Endothelial cell of umbilical vein (primary cell): ENCODE data around the gene SUOX. TPM values are rescaled to one million over a fixed set of nuclear protein-coding genes. Genes with fewer than 3 reads are reported as not detected.

Experiments
- BruUV-seq: library from RNA; stranded (reverse); fragments of 400-500 nt; replicated peaks from 2 replicates; lab custom pipeline; 2021; lab: Mats Ljungman, UMichigan
- CTCF ChIA-PET: fragments of 300-600, 350-600 bp; sonication (Branson Sonifier 250); formaldehyde crosslinking; loops from one replicate; lab custom pipeline; 2021; ENCODE audit warnings: antibody characterized with exemption, inconsistent platforms; lab: Charles Lee
- POLR2A ChIA-PET: fragments of 300-600, 350-600 bp; sonication (Branson Sonifier 250); formaldehyde crosslinking; loops from one replicate; lab custom pipeline; 2021; ENCODE audit warnings: antibody characterized with exemption, inconsistent platforms; lab: Charles Lee
- DNase-seq: peaks from one replicate; pipeline ENCODE4 v3.0.0-alpha.2; 2011; ENCODE audit warnings: low read depth, low spot score
- FAIRE-seq: peaks from 2 replicates; lab custom pipeline; 2011; peaks lifted over from hg19 to GRCh38; lab: Jason Lieb, UNC
- H2AFZ ChIP-seq: 2 replicates; pipeline ENCODE4 v1.6.0; 2012; ENCODE audit warnings: low read depth, low read length, control low read depth, inconsistent platforms
- H3K27ac ChIP-seq: 2 replicates; pipeline ENCODE4 v1.5.1; 2011; ENCODE audit warnings: low read depth, mild to moderate bottlenecking, control low read depth, low read length, moderate library complexity; ENCODE audit not compliant: insufficient read depth
- H3K27me3 ChIP-seq, 2 experiments: 2 replicates each; pipeline versions ENCODE4 v1.6.0 to v1.6.1; 2011; ENCODE audit warnings: low read length in 2 of 2, mixed read lengths in 1 of 2; ENCODE audit not compliant: control insufficient read depth in 2 of 2, insufficient read depth in 2 of 2
- H3K36me3 ChIP-seq, 2 experiments: 2 replicates in 1 of 2; 3 replicates in 1 of 2; pipeline ENCODE4 v1.5.1; 2011; ENCODE audit warnings: low read length in 2 of 2, mild to moderate bottlenecking in 1 of 2, moderate library complexity in 1 of 2; ENCODE audit not compliant: control insufficient read depth in 2 of 2, insufficient read depth in 2 of 2; ENCODE audit errors: extremely low read depth in 1 of 2
- H3K4me1 ChIP-seq: 3 replicates; pipeline ENCODE4 v1.5.1; 2011; ENCODE audit warnings: mild to moderate bottlenecking, low read length; ENCODE audit not compliant: control insufficient read depth, insufficient read depth; ENCODE audit errors: extremely low read depth
- H3K4me2 ChIP-seq: 2 replicates; pipeline ENCODE4 v1.6.1; 2011; ENCODE audit warnings: low read length, control low read depth, mixed read lengths; ENCODE audit not compliant: insufficient read depth
- H3K4me3 ChIP-seq, 3 experiments: fragments of 200-600 bp in 1 of 3; sonication (generic), shearing (Covaris generic) in 1 of 3; replicated peaks in 1 of 3; 2 replicates each; pipeline ENCODE4 v1.5.1; 2011 to 2016; ENCODE audit warnings: control low read depth in 3 of 3, low read length in 3 of 3, mild to moderate bottlenecking in 2 of 3, inconsistent platforms in 1 of 3, low read depth in 1 of 3, moderate library complexity in 1 of 3; ENCODE audit not compliant: insufficient read depth in 1 of 3
- H3K79me2 ChIP-seq: 2 replicates; pipeline ENCODE4 v1.6.0; 2012; ENCODE audit warnings: low read length, inconsistent platforms; ENCODE audit not compliant: control insufficient read depth, insufficient read depth
- H3K9ac ChIP-seq: replicated peaks from 2 replicates; pipeline ENCODE3; 2011; ENCODE audit warnings: low read length, control low read depth; ENCODE audit not compliant: insufficient read depth; ENCODE audit errors: extremely low read depth
- H3K9me1 ChIP-seq: replicated peaks from 3 replicates; pipeline ENCODE4 v1.6.0; 2011; ENCODE audit warnings: mild to moderate bottlenecking, low read length; ENCODE audit not compliant: control insufficient read depth, insufficient read depth; ENCODE audit errors: extremely low read depth
- H3K9me3 ChIP-seq: replicated peaks from 2 replicates; pipeline ENCODE4 v1.5.1; 2012; ENCODE audit warnings: low read length, inconsistent platforms; ENCODE audit not compliant: control insufficient read depth, insufficient read depth
- H4K20me1 ChIP-seq: replicated peaks from 2 replicates; pipeline ENCODE3; 2011; ENCODE audit warnings: mild to moderate bottlenecking, low read length; ENCODE audit not compliant: control insufficient read depth, insufficient read depth; ENCODE audit errors: extremely low read depth
- CTCF ChIP-seq, 2 donors: IDR thresholded peaks; 1 replicate in 1 of 2; 2 replicates in 1 of 2; pipeline ENCODE4 v1.5.1; 2011; ENCODE audit warnings: low read length in 2 of 2, mild to moderate bottlenecking in 2 of 2, moderate library complexity in 2 of 2, control low read depth in 1 of 2, inconsistent platforms in 1 of 2, low read depth in 1 of 2; ENCODE audit not compliant: insufficient read depth in 1 of 2; ENCODE audit errors: extremely low read depth in 1 of 2
- EZH2 ChIP-seq: IDR thresholded peaks from 2 replicates; pipeline ENCODE4 v1.6.1; 2012; ENCODE audit warnings: borderline replicate concordance, low read depth, mild to moderate bottlenecking, moderate library complexity, low read length, inconsistent platforms; ENCODE audit not compliant: severe bottlenecking
- FOS ChIP-seq: IDR thresholded peaks from 2 replicates; pipeline ENCODE4 v1.6.1; 2011; ENCODE audit warnings: mild to moderate bottlenecking, low read length, moderate library complexity, borderline replicate concordance; ENCODE audit not compliant: insufficient read depth
- GATA2 ChIP-seq: IDR thresholded peaks from 2 replicates; pipeline ENCODE4 v1.7.0; 2011; ENCODE audit warnings: low read depth, mild to moderate bottlenecking, moderate library complexity, mixed read lengths, low read length; ENCODE audit not compliant: insufficient read length, insufficient read depth
- JUN ChIP-seq: IDR thresholded peaks from 2 replicates; pipeline ENCODE4 v1.6.1; 2011; ENCODE audit warnings: borderline replicate concordance, low read depth; ENCODE audit not compliant: insufficient read length, insufficient read depth
- MAX ChIP-seq: IDR thresholded peaks from 2 replicates; pipeline ENCODE4 v1.6.1; 2011; ENCODE audit not compliant: insufficient read depth, insufficient read length
- MYC ChIP-seq: IDR thresholded peaks from one replicate; pipeline ENCODE4 v1.6.1; 2011; ENCODE audit warnings: mild to moderate bottlenecking, low read depth, low read length
- POLR2A ChIP-seq: IDR thresholded peaks from 2 replicates; pipeline ENCODE4 v1.6.1; 2012; ENCODE audit warnings: low read depth, mild to moderate bottlenecking, control low read depth, low read length
- POLR2AphosphoS5 ChIP-seq: IDR thresholded peaks from 2 replicates; pipeline ENCODE4 v1.6.1; 2012; ENCODE audit warnings: low read depth, mild to moderate bottlenecking, control low read depth, low read length, moderate library complexity; ENCODE audit not compliant: insufficient read depth
- dilution Hi-C: fragments of 300-500 bp; cut with MboI; formaldehyde crosslinking; loops from one replicate; pipeline ENCODE4 v1.15.0; 2019; ENCODE audit warnings: low sequenced_read_pairs; ENCODE audit not compliant: extremely low pct_ligation_motif_present
- intact Hi-C: fragments of 100-400 bp; cut with micrococcal nuclease; formaldehyde crosslinking; loops from one replicate; pipeline ENCODE4 v1.10.0; 2022
- polyA plus RNA-seq, 4 experiments: library from polyadenylated mRNA; depleted of rRNA in 3 of 4; stranded (reverse) in 3 of 4; unstranded in 1 of 4; fragments of >200 nt; gene quantifications; 2 replicates each; pipeline versions ENCODE4 v1.2.1 to v1.2.3, GENCODE V29; 2011 to 2012; ENCODE audit warnings: missing spikeins in 1 of 4
- total RNA-seq: library from RNA; stranded (reverse); gene quantifications from 2 replicates; pipeline ENCODE4 v1.2.3, GENCODE V29; 2021

The SUOX gene
- total and polyA plus RNA-seq, 2 donors (not counting 3 experiments of a cell fraction or from before 2014, with no cell fraction given), result 24.3 to 31.4 TPM

- H3K4me2 ChIP-seq, result peak overlapping the region; percentile 49
- dilution Hi-C loops, result no loop called here
- ChIA-PET CTCF (interaction anchor here (0.8 to 3.1 kb wide), 5 partner anchors 12 to 312 kb away, joined by 3 to 44 read pairs (median 13); partner anchors contain the start of gene SUOX), POLR2A (interaction anchor here (1.0 to 1.4 kb wide), 2 partner anchors 12 to 44 kb away, joined by 4 to 5 read pairs; partner anchors contain the start of gene SUOX)
- intact Hi-C loops, result loop anchor here (1.0 to 5.0 kb wide), 5 partner anchors 12 to 303 kb away; partner anchors contain the start of genes DGKA, SARNP and SUOX
- peaks cover 17% of the 10 kb centered on the region for H3K4me1 ChIP-seq
- no peak for TF ChIP-seq MAX
- BruUV-seq, result TSS peak; percentile 91
- H3K4me3 ChIP-seq, result peak overlapping the region in 1 of 3 experiments; percentile 24
- DNase-seq (no peak), FAIRE-seq (no peak)
- H2AFZ ChIP-seq, result peak overlapping the region; percentile 44
- no peaks in the 10 kb centered on the region for H3K9me3 ChIP-seq
- peak overlapping the region; percentile 14 for H3K27ac ChIP-seq
- H3K9me1 ChIP-seq, result no peaks in the 10 kb centered on the region
- peaks cover 20% of the 10 kb centered on the region for H3K79me2 ChIP-seq
- peak overlapping the region; percentile 55 for H3K9ac ChIP-seq
- H3K36me3 ChIP-seq, result peaks cover 8 to 14% of the 10 kb centered on the region in 2 experiments
- no peaks in the 10 kb centered on the region for H3K27me3 ChIP-seq
- H4K20me1 ChIP-seq, result peaks cover 3% of the 10 kb centered on the region
Measured at GRCh38 chr12:56040963-56041551, 44.0 kb downstream of the SUOX start.

GRCh38 chr12:56041552-56042429 lies 44.7 kb downstream of the SUOX start, which contains the start of gene RPS26:
RPS26 (plus strand) TSS chr12:56041918; CDS start chr12:56042167, 249 bp downstream.
- Histone ChIP-seq H3K36me3 (peaks cover 8 to 14% of the 10 kb centered on the region in 2 experiments), H3K79me2 (peaks cover 20% of the 10 kb centered on the region), H2AFZ (peak within 1 kb of the TSS; percentile 92), H3K27me3 (no peaks in the 10 kb centered on the region), H3K4me1 (peaks cover 17% of the 10 kb centered on the region), H3K9me1 (no peaks in the 10 kb centered on the region), H3K9me3 (no peaks in the 10 kb centered on the region), H3K4me2 (peak within 1 kb of the TSS; percentile 95), H3K4me3 (peak within 1 kb of the TSS; percentile 84 to 100 (median 87)), H3K27ac (peak within 1 kb of the TSS; percentile 95), H4K20me1 (peaks cover 3% of the 10 kb centered on the region), H3K9ac (peak within 1 kb of the TSS; percentile 97)
- BruUV-seq, result no TSS peak
- CTCF ChIA-PET, result interaction anchor here (1.4 to 3.1 kb wide), 4 partner anchors 12 to 303 kb away, joined by 3 to 44 read pairs (median 14); partner anchors contain the start of gene SUOX
- TF ChIP-seq MAX (peak; percentile 68), POLR2AphosphoS5 (peak; percentile 97), FOS (no peak), GATA2 (no peak), MYC (peak; percentile 37), JUN (no peak), EZH2 (no peak), CTCF (IDR thresholded peaks at IDR 0.05; ENCODE audit: extremely low read depth in 1 of 2, insufficient read depth in 1 of 2, low read depth in 1 of 2, low read length in 2 of 2) (peak in 1 of 2 donors; percentile 46), POLR2A (peak; percentile 99)
- FAIRE-seq (peak; percentile 99), DNase-seq (peak; percentile 100)
- POLR2A ChIA-PET, result interaction anchor here (1.0 to 1.4 kb wide), 2 partner anchors 13 to 45 kb away, joined by 4 to 5 read pairs; partner anchors contain the start of gene SUOX
- dilution Hi-C loops (no loop called here), intact Hi-C loops (loop anchor here (1.0 to 5.0 kb wide), 7 partner anchors 12 to 303 kb away; partner anchors contain the start of genes DGKA, SARNP, SMARCC2 and SUOX)
